ENCODE data around the gene KCTD12. TPM values are rescaled to one million over a fixed set of nuclear protein-coding genes. Genes with fewer than 3 reads are reported as not detected.

Gene KCTD12
- total and polyA plus RNA-seq, 2 donors (not counting 3 experiments of a cell fraction or from before 2014, with no cell fraction given): 95.9 to 116 TPM

DNA sequence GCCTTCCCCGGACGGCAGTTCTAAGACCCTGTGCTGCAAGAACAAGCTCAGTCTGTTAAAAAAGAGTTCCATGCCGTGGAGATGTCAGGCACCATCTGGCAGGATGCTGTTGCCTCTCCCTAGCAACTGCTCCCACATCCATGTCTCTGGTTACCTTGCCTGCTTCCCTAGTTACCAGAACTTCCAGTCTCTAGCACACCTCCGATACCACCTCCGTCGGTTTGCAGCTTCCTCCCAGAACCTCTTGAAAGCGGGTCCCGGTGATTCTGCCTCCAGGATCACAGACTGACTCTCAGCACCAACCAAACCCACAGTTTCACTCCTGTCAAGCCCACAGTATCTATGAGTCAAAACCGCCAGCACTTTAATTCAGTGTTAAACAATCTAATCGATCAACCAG, 55.4 kb downstream of the KCTD12 start:
- H3K9ac ChIP-seq (replicated peaks; ENCODE audit: extremely low read depth, insufficient read depth, low read length): no peak overlapping the region
- no peaks in the 10 kb centered on the region for H3K27me3 ChIP-seq (ENCODE audit: control insufficient read depth in 2 of 2, insufficient read depth in 2 of 2, low read length in 2 of 2)
- ChIA-PET CTCF (interaction anchor here (2.3 kb wide), 1 partner anchor 8 kb away, joined by 6 read pairs; no protein-coding TSS in a partner anchor), POLR2A (no interaction called here)
- H3K36me3 ChIP-seq (ENCODE audit: control insufficient read depth in 2 of 2, extremely low read depth in 1 of 2, insufficient read depth in 2 of 2, low read length in 2 of 2): no peaks in the 10 kb centered on the region
- peaks cover 4% of the 10 kb centered on the region for H3K4me1 ChIP-seq (ENCODE audit: control insufficient read depth, extremely low read depth, insufficient read depth, low read length)
- DNase-seq (ENCODE audit: low read depth, low spot score): no peak
- H3K4me3 ChIP-seq (replicated peaks in 1 of 3; ENCODE audit: insufficient read depth in 1 of 3, low read depth in 1 of 3, low read length in 3 of 3): no peak overlapping the region
- H3K79me2 ChIP-seq (ENCODE audit: control insufficient read depth, insufficient read depth, low read length): no peaks in the 10 kb centered on the region
- H2AFZ ChIP-seq (ENCODE audit: low read depth, low read length): no peak overlapping the region
- no peaks in the 10 kb centered on the region for H3K9me1 ChIP-seq (replicated peaks; ENCODE audit: control insufficient read depth, extremely low read depth, insufficient read depth, low read length)
- no peak overlapping the region for H3K4me2 ChIP-seq (ENCODE audit: insufficient read depth, low read length)
- no peaks in the 10 kb centered on the region for H4K20me1 ChIP-seq (replicated peaks; ENCODE audit: control insufficient read depth, extremely low read depth, insufficient read depth, low read length)
- TF ChIP-seq POLR2A (IDR thresholded peaks at IDR 0.05; ENCODE audit: low read depth, low read length) (no peak), CTCF (IDR thresholded peaks at IDR 0.05; ENCODE audit: extremely low read depth in 1 of 2, insufficient read depth in 1 of 2, low read depth in 1 of 2, low read length in 2 of 2) (no peak)
- TF ChIP-seq, protein P1, sequence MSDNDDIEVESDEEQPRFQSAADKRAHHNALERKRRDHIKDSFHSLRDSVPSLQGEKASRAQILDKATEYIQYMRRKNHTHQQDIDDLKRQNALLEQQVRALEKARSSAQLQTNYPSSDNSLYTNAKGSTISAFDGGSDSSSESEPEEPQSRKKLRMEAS (IDR thresholded peaks at IDR 0.05; ENCODE audit: insufficient read depth, insufficient read length): no peak
- H3K9me3 ChIP-seq (replicated peaks; ENCODE audit: control insufficient read depth, insufficient read depth, low read length): no peaks in the 10 kb centered on the region
- H3K27ac ChIP-seq (ENCODE audit: insufficient read depth, low read depth, low read length): no peak overlapping the region
- no TSS peak for BruUV-seq (replicated peaks)
- FAIRE-seq: no peak
- dilution Hi-C loops (cut with MboI; ENCODE audit: extremely low pct_ligation_motif_present, low sequenced_read_pairs): no loop called here
- intact Hi-C loops (cut with micrococcal nuclease): no loop called here

Other genes starting within 250 kb of the KCTD12 start
- not detected in 2 replicates for gene ACOD1, start 62.1 kb upstream of the KCTD12 start, total RNA-seq
- gene ACOD1, start 62.1 kb upstream of the KCTD12 start, polyA plus RNA-seq: not detected in 2 replicates
- gene CLN5, start 105.7 kb upstream of the KCTD12 start, total RNA-seq: 22.7 and 22.8 TPM in 2 replicates
- 14.2 and 16.5 TPM in 2 replicates for gene CLN5, start 105.7 kb upstream of the KCTD12 start, polyA plus RNA-seq
- 35.9 and 37.8 TPM in 2 replicates for gene FBXL3, start 140.8 kb upstream of the KCTD12 start, total RNA-seq
- 11.6 and 13.0 TPM in 2 replicates for gene FBXL3, start 140.8 kb upstream of the KCTD12 start, polyA plus RNA-seq

Measured in endothelial cell of umbilical vein (primary cell).